ENCODE data around the gene CASP14.
"Not testable (repeated sequence)": the region's sequence is repeated elsewhere in the genome, so short reads cannot be mapped to it uniquely, and the experiment has no call there.

CASP14 gene

DNA sequence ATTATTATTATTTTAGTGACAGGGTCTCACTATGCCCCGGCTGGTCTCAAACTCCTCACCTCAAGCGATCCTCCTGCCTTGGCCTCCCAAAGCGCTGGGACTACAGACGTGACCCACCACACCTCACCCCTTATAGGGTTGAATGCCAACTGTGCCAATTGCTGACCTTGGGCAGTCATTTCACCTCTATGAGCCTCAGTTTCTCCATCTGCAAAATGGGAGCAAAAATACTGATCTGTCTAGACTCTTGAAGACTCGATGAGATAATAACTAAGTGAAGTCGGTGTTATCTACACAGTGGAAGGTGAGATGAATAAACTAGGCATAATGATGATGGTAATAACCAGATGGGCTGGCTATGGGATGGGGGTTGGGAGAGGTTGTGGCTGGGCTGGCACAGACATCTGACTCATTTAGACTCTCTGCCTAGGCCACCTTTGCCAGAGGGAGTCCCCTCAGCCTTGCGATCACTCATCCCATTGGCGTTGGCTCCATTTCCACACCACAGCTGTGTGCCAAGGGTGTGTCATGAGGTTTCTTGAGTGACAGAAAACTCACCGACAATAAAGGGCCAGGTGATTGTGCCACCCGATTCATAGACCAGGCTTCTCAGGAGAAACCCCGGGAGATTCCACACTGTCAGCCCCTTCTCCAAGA, at the start of gene CASP14:
CASP14 (plus strand) TSS at position 596 of the 657 bp plus-strand sequence. CDS start 2,772 bp downstream, outside the sequence.
- no peak within 1 kb of the TSS for H3K27ac ChIP-seq
- ChIA-PET CTCF (no interaction called here), POLR2A (ENCODE audit: low non-redundant PET) (no interaction called here)
- TF ChIP-seq, protein P1, sequence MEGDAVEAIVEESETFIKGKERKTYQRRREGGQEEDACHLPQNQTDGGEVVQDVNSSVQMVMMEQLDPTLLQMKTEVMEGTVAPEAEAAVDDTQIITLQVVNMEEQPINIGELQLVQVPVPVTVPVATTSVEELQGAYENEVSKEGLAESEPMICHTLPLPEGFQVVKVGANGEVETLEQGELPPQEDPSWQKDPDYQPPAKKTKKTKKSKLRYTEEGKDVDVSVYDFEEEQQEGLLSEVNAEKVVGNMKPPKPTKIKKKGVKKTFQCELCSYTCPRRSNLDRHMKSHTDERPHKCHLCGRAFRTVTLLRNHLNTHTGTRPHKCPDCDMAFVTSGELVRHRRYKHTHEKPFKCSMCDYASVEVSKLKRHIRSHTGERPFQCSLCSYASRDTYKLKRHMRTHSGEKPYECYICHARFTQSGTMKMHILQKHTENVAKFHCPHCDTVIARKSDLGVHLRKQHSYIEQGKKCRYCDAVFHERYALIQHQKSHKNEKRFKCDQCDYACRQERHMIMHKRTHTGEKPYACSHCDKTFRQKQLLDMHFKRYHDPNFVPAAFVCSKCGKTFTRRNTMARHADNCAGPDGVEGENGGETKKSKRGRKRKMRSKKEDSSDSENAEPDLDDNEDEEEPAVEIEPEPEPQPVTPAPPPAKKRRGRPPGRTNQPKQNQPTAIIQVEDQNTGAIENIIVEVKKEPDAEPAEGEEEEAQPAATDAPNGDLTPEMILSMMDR (conservative IDR thresholded peaks at IDR 0.05; ENCODE audit: low read depth): no peak
- no peak for DNase-seq (ENCODE audit: low spot score)

GRCh38 chr19:15008308-15008707, 41.0 kb upstream of the CASP14 start:
- TF ChIP-seq, protein P1 (conservative IDR thresholded peaks at IDR 0.05; ENCODE audit: low read depth): no peak
- H3K27ac ChIP-seq: no peak overlapping the region
- ChIA-PET CTCF (no interaction called here), POLR2A (ENCODE audit: low non-redundant PET) (no interaction called here)
- no peak for DNase-seq (ENCODE audit: low spot score)

- no peak for DNase-seq (ENCODE audit: low spot score)
- TF ChIP-seq, protein P1 (conservative IDR thresholded peaks at IDR 0.05; ENCODE audit: low read depth): no peak
- ChIA-PET CTCF (no interaction called here), POLR2A (ENCODE audit: low non-redundant PET) (no interaction called here)
- no peak overlapping the region for H3K27ac ChIP-seq
Observed at GRCh38 chr19:15010501-15011300, 38.6 kb upstream of the CASP14 start.

DNA sequence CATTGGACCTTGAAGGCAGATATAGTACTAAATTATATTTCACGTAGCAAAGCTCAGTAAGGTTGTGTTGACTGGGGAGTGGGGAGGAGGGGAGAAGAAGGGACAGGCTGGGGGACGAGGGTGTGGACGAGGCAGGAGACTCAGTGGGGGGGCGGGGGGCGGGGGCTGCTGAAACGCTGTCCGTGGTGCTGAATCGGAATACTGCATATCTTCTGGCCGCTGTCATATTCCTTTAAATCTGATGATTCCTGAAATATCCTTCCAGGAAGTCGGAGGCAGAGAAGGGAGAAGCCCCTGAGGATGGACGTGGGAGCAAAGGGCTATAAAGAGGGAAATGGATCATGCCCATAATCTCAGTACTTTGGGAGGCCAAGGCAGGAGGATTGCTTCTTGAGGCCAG, 34.7 kb upstream of the CASP14 start:
- peak; percentile 26 for DNase-seq (ENCODE audit: low spot score)
- no peak overlapping the region for H3K27ac ChIP-seq
- POLR2A ChIA-PET (ENCODE audit: low non-redundant PET): no interaction called here
- TF ChIP-seq, protein P1 (conservative IDR thresholded peaks at IDR 0.05; ENCODE audit: low read depth): no peak
- CTCF ChIA-PET: no interaction called here

DNA sequence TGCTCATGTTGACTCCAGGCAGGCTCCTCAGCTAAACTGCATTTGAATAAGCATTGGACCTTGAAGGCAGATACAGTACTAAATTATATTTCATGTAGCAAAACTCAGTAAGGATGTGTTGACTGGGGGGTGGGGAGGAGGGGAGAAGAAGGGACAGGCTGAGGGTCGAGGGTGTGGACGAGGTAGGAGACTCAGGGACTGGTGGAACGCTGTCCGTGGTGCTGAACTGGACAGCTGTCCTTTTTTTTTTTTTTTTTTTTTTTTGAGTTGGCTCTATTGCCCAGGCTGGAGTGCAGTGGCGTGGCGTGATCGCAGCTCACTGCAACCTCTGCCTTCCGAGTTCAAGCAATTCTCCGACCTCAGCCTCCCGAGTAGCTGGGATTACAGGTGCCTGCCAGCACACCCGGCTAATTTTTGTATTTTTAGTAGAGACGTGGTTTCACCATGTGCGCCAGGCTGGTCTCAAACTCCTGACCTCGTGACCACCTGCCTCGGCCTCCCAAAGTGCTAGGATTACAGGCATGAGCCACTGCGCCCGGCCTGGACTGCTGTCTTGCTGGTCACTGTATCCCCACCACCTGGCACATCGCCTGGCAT, 33.2 kb upstream of the CASP14 start:
- no peak overlapping the region for H3K27ac ChIP-seq
- TF ChIP-seq, protein P1 (conservative IDR thresholded peaks at IDR 0.05; ENCODE audit: low read depth): no peak
- peak; percentile 24 for DNase-seq (ENCODE audit: low spot score)
- CTCF ChIA-PET: no interaction called here
- POLR2A ChIA-PET (ENCODE audit: low non-redundant PET): no interaction called here

- POLR2A ChIA-PET (ENCODE audit: low non-redundant PET); DNase-seq (ENCODE audit: low spot score); H3K27ac ChIP-seq: not testable (repeated sequence)
- CTCF ChIA-PET: interaction anchor here (0.7 kb wide), 1 partner anchor 689 kb away, joined by 3 read pairs; no protein-coding TSS in a partner anchor
Observed at GRCh38 chr19:15018836-15019235, 30.4 kb upstream of the CASP14 start.

Data from RWPE1 (cell line).